Measurements from ENCODE around the gene DPYSL3.

Gene DPYSL3

GRCh38 chr5:147512659-147513379 lies 3.0 kb upstream of the DPYSL3 start:
- no peak for DNase-seq

DNA sequence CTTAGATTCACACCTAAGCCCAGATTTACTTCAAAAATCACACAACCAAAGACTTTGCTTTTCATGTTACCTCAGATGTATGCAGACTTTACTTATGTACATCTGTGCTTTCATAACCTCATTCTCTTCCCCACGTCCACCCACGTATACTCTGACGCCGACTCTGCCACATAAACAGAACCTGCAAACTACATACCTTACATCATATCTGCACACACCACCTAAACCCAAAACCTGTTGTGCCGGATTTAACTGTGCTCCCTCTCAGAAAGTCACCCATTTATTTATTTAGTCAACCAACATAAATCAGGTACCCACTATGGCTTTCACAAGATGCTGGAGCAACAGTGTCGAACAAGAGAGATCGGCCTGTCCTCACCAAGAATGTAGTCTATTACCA lies 1.0 kb upstream of the DPYSL3 start:
- no peak for DNase-seq

DNA sequence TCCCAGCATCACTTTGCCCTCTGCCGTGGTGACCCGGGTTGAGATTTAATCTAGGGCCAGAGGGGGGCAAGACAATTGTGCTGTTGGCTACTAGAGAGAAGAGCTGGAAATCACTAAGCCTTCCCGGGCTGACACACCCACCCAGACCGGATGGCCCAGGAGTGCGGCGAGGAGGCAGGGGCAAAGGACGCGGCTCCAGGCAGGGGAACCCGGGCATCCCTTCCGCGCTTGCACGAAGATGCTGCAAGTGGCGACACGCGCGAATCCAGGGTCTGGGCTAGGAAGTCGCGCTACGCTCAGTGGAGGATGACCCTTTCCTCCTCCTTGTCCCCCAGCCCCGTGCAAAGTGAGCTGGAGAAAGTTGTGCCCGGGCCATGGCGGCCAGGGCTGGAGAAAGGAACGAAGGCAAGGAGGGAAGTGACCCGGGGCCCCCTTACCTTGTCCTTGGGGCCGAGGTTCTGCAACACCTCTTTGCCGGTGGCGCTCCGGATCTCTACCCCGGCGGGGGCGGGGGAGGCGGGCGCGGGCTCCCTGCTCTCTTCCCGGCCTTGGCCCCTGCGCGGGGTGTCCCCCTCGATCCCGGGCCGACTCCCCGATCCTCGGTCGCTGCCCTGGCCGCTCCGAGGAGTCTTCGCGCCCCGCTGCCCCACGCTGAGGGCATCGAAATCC lies 693 bp downstream of the DPYSL3 start:
- DNase-seq = peak in 1 of 4 experiments; percentile 2

- no peak for DNase-seq
Measured at GRCh38 chr5:147508711-147509040, 1.2 kb downstream of the DPYSL3 start.

GRCh38 chr5:147507480-147508126 lies 2.3 kb downstream of the DPYSL3 start:
- DNase-seq = no peak

DNA sequence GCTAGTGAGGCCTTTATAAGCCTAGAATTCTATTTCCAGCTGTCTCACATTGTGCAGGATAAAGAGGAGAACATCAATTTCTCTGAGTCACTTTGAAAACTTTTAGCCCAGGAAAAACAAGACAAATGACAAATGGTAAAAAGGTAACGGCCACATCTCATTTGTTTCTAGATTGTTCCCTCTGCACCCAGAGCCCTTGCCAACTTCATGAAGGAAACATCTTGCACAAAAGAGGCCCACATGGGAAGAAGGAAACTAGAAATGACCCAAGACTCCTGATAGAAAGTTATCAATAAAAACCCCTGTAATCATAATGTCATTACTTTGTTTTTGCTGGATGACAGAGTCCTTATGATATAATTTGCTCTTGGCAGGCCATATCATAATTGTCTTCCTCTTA lies 5.3 kb downstream of the DPYSL3 start:
- DNase-seq = no peak

GRCh38 chr5:147504011-147504410 lies 5.9 kb downstream of the DPYSL3 start:
- DNase-seq = no peak

DNA sequence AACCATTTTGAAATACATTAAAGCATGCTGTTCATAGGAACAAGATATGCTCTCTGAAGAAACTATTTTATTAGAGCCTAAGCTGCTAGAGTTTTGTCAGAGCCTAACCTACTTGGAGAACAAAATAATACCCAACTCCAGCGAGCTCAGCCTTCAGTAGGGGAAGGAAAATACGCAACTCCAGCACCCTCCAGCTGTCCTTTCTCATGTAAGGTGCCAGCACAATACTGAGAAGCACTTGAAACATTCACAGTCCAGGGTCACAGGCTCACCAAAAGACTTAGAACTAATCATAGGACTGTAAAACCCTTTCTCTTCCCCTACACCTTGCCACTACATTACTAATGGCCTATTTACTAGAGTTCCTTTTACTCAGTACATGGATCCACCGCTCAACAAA lies 18.9 kb downstream of the DPYSL3 start:
- DNase-seq = no peak

- DNase-seq = no peak
Measured at GRCh38 chr5:147487031-147487750, 22.7 kb downstream of the DPYSL3 start.

GRCh38 chr5:147485814-147486213 lies 24.1 kb downstream of the DPYSL3 start:
- no peak for DNase-seq

DNA sequence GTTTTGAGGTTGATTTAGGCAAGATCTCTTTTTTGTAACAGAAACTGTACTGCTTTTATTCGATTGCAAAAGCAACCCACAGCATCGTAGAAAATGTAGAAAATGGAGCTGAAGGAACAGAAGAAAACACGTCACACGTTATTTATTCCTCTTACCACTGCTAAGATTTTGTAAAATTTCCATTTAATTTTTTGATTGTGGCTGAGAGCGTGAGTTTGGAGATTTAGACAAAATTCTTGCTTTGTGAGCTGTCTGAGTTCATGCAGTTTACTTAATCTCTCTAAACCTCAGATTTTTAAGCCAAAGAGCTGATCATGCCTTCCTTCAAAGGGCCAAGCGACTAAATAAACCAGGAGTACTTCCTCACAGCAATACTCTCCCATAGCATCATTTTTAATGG lies 24.8 kb downstream of the DPYSL3 start:
- DNase-seq = no peak

DNA sequence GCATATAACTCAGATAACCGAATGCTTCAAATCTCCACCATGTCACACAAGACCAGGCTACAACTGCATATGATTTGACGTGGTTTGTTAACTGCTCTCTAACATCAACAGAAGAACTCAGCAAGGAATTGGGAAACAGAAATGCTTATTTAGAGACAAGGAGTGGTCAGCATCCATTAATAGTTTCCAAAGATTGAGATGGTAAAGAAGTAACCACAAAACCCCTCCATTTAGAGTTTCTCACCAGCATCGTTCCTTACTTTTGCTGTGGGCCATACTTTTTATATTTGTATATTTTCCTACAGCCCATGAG lies 25.2 kb downstream of the DPYSL3 start:
- DNase-seq = no peak

GRCh38 chr5:147483961-147484707 lies 25.7 kb downstream of the DPYSL3 start:
- DNase-seq = peak in 2 of 4 experiments; percentile 6 to 43

DNA sequence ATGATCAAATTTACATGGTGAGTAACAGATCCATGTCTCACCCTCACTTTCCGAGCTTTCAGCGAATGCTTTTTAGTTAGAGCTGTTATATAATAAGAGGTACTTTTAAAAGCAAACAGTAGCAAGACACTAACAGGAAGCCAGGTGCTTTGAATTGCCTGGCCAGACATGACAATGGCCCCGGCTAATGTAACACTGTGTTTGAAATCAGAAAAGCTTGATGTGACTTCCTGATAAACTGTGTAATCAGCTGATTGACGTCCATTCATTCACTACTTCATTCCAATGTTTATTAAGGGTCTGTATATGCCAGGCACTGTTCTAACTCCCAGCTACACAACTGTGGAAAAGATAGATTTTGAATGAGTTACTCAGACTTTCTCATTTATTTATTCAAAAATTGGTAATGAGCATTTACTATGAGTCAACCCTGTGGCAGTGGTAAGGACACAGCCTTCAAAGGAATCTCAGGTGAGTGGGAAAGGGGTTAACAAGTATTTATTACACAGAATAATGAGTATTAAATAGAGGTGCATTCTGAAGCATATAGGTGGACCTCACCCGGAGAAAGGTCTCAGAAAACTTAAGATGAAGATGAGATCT lies 26.6 kb downstream of the DPYSL3 start:
- no peak for DNase-seq

DNA sequence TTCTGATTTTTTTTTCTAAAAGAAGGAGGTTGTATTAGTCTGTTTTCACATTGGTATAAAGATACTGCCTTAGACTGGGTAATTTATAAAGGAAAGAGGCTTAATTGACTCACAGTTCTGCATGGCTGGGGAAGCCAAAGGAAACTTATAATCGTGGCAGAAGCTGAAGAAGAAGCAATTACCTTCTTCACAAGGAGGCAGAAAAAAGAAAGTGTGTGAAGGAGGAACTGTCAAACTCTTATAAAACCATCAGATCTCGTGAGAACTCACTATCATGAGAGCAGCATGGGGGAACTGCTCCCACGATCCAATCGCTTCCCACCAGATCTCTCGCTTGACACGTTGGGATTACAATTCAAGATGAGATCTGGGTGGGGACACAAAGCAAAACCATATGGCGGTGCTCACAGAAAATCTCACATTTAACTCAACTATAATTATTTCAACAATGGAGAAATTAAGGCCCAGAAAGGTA lies 27.1 kb downstream of the DPYSL3 start:
- peak; percentile 23 to 53 (median 40) for DNase-seq

DNA sequence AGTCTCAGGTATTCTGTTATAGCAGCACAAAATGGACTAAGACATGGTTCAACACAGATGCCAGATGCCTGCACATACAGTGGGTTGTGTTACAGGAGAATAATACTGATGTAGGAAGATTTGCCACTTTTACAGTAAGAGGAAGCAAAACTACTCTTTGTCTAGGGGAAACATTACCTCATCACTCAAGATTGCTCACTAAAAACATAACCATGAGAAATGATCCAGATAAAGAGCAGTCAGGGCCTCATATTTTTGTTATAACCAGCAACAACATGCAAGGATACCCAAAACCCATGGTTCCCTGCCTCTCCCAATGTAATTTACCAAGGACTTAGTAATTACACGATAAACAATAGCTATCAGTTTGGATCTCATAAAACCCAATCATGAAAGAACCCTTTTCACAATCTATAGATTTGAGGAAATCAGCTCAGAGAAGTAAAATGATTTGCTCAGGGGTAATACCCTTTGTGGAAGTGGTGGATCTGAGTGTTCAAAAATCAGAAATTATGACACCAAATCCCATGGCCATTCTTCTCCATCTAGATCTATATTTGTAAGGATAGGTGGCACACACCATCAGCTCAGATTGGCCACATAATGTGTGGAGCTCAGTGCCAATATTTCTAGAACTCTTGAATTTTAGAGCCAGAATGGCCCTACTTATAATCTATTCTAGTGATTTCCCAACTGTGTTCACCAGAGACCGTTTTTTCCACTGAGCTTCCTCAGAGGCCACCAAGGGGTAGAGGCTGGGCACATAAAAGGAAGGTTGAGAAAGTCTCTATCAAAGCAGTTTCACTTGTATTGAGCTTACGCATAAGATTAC lies 27.8 kb downstream of the DPYSL3 start:
- peak; percentile 56 to 80 (median 70) for DNase-seq

GRCh38 chr5:147481376-147481775 lies 28.5 kb downstream of the DPYSL3 start:
- peak in 1 of 4 experiments; percentile 12 for DNase-seq

DNA sequence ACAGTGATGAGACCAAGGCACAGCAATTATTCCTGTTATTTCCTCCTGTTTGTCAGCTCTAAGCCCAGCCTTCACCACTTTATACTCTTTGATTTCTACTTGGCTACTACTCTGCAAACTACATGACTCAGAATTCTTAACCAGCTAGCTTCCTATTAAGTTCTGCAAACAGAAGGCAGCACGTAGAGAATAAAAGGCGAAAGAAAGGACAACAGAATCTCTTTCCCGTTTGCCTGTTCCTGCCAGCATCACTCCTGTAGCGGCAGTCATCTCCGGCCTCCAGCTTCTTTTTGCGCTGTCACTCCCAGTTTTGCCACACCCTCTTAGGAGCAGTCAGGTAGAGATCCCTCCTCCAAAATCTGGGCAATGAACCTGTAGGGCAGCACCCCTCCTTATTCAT lies 29.9 kb downstream of the DPYSL3 start:
- DNase-seq = peak in 2 of 4 experiments; percentile 16 to 22

DNA sequence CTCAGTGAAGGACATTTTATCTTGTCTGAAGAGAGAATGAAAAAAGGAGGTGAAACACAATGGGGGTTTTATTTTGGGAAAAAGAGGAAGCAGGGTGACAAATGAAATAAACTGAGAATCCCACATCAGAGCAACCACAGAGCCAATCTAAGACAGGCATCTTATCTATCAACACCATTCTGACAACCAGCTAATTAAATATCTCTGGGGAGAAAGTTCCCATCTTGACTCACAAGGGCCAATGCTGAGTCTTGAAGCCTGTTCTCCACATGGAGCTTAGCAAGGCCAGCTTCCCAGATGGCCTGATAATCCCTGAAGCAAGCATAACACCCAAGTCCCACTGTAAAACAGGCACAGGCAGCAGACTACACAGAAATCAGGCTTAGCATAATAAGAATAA lies 30.4 kb downstream of the DPYSL3 start:
- DNase-seq = no peak

DNA sequence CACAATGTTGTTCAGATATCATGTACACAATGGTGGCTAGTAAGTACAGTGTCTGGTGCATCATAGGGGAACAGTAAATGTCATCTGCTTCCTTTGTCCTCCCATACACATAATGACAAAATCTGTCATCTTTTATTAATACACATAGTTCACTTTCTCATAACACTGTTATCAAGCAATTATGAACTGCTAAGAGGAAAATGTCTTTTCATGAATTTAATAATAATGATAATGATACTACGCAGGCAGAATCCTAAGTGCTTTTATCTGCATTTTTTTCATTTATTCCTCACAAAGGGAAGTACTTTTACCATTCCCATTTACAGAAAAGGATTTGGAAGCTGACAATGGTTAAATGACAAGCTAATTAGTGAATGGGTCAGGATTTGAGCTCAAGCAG lies 35.7 kb downstream of the DPYSL3 start:
- no peak for DNase-seq

All from suppressor macrophage (primary cell).